ENCODE results near the gene INSL6. TPM values are rescaled to one million over a fixed set of nuclear protein-coding genes. Genes with fewer than 3 reads are reported as not detected.

INSL6 gene
- total RNA-seq, 1 experiment from 2014 or later: not detected

DNA sequence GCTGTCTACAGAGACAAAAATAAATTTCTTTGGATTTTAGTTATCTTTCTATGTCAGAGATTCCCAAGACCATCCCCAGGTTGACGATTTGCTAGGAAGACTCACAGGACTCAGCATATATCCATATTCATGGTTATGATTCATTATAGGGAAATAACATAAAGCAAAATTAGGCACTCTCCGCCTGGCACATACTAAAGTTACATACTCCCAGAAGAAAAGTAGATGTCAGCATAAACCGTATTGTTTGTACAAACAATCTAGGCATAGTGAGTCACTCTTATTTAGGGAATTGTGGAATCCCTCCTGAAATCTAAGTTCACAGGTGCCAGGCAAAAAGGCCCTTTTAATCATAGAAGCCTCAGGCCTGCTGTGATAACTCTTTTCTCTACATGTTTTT is 62.9 kb downstream of the INSL6 start:
- Mint-ChIP-seq H3K4me3 (ENCODE audit: unreplicated experiment) (no peak overlapping the region), H3K36me3 (ENCODE audit: insufficient read depth, unreplicated experiment) (peaks cover 10% of the 10 kb centered on the region), H3K27ac (ENCODE audit: low read depth, unreplicated experiment) (no peak overlapping the region), H3K9me3 (ENCODE audit: unreplicated experiment) (no peaks in the 10 kb centered on the region), H3K27me3 (ENCODE audit: insufficient read depth, unreplicated experiment) (no peaks in the 10 kb centered on the region), H3K4me1 (ENCODE audit: insufficient read depth, unreplicated experiment) (no peaks in the 10 kb centered on the region)
- CTCF ChIA-PET: no interaction called here
- BruUV-seq (replicated peaks): no TSS peak
- TF ChIP-seq, protein P1, sequence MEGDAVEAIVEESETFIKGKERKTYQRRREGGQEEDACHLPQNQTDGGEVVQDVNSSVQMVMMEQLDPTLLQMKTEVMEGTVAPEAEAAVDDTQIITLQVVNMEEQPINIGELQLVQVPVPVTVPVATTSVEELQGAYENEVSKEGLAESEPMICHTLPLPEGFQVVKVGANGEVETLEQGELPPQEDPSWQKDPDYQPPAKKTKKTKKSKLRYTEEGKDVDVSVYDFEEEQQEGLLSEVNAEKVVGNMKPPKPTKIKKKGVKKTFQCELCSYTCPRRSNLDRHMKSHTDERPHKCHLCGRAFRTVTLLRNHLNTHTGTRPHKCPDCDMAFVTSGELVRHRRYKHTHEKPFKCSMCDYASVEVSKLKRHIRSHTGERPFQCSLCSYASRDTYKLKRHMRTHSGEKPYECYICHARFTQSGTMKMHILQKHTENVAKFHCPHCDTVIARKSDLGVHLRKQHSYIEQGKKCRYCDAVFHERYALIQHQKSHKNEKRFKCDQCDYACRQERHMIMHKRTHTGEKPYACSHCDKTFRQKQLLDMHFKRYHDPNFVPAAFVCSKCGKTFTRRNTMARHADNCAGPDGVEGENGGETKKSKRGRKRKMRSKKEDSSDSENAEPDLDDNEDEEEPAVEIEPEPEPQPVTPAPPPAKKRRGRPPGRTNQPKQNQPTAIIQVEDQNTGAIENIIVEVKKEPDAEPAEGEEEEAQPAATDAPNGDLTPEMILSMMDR (IDR thresholded peaks at IDR 0.05; ENCODE audit: unreplicated experiment): no peak
- peak; percentile 24 for DNase-seq (ENCODE audit: unreplicated experiment)
- intact Hi-C loops (cut with micrococcal nuclease): no loop called here
- POLR2A ChIA-PET: interaction anchor here (0.6 kb wide), 1 partner anchor 253 kb away, joined by 3 read pairs; no protein-coding TSS in a partner anchor

DNA sequence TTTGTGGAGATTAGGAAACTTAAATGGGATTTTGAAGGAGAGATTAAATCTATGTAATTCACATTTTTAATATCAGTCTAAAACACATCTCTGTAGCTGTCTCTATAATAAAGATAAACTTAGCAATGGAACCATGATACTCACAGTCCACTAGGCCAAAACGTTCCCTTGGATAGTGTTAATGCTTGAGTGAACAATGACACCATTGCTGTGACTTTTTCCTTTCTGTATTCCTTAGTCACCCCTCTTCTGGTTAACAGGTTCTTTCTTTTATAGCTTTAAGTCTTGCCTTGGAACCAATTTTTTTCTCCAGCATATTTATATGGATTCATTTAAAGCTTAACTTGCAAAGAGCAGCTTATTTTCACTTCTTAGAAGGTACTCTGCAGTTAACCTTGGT is 63.3 kb downstream of the INSL6 start:
- Mint-ChIP-seq H3K36me3 (ENCODE audit: insufficient read depth, unreplicated experiment) (peaks cover 10% of the 10 kb centered on the region), H3K9me3 (ENCODE audit: unreplicated experiment) (no peaks in the 10 kb centered on the region), H3K27me3 (ENCODE audit: insufficient read depth, unreplicated experiment) (no peaks in the 10 kb centered on the region), H3K27ac (ENCODE audit: low read depth, unreplicated experiment) (no peak overlapping the region), H3K4me1 (ENCODE audit: insufficient read depth, unreplicated experiment) (no peaks in the 10 kb centered on the region), H3K4me3 (ENCODE audit: unreplicated experiment) (no peak overlapping the region)
- POLR2A ChIA-PET: interaction anchor here (0.6 kb wide), 1 partner anchor 253 kb away, joined by 3 read pairs; no protein-coding TSS in a partner anchor
- intact Hi-C loops (cut with micrococcal nuclease): no loop called here
- TF ChIP-seq, protein P1 (IDR thresholded peaks at IDR 0.05; ENCODE audit: unreplicated experiment): no peak
- CTCF ChIA-PET: interaction anchor here (0.6 kb wide), 1 partner anchor 9 kb away, joined by 5 read pairs; no protein-coding TSS in a partner anchor
- no TSS peak for BruUV-seq (replicated peaks)
- no peak for DNase-seq (ENCODE audit: unreplicated experiment)

DNA sequence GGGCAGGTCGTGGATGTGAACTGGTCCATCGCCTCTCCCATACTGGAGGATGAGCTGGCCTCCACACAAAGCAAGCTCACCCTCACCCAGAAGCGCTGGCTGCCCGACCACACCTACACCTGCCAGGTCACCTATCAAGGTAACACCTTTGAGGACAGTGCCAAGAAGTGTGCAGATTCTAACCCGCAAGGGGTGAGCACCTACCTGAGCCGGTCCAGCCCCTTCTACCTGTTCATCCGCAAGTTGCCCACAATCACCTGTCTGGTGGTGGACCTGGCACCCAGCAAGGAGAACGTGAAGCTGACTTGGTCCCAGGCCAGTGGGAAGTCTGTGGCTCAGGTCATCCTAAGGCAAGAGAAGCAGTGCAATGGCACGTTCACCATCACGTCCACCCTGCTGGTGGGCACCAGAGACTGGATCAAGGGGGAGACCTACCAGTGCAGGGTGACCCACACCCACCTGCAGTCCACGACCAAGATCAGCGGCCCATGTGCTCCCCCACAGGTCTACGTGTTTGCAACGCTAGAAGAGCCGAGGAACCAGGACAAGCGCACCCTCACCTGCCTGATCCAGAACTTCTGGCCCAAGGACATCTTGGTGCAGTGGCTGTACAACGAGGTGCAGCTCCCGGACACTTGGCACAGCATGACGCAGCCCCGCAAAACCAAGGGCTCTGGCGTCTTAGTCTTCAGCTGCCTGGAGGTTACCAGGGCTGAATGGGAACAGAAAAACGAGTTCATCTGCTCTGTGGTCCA is 71.3 kb downstream of the INSL6 start:
- Mint-ChIP-seq H3K4me3 (ENCODE audit: unreplicated experiment) (no peak overlapping the region), H3K9me3 (ENCODE audit: unreplicated experiment) (no peaks in the 10 kb centered on the region), H3K36me3 (ENCODE audit: insufficient read depth, unreplicated experiment) (peaks cover 10% of the 10 kb centered on the region), H3K27ac (ENCODE audit: low read depth, unreplicated experiment) (no peak overlapping the region), H3K4me1 (ENCODE audit: insufficient read depth, unreplicated experiment) (no peaks in the 10 kb centered on the region), H3K27me3 (ENCODE audit: insufficient read depth, unreplicated experiment) (no peaks in the 10 kb centered on the region)
- TF ChIP-seq, protein P1 (IDR thresholded peaks at IDR 0.05; ENCODE audit: unreplicated experiment): no peak
- POLR2A ChIA-PET: no interaction called here
- CTCF ChIA-PET: no interaction called here
- BruUV-seq (replicated peaks): no TSS peak
- intact Hi-C loops (cut with micrococcal nuclease): no loop called here
- no peak for DNase-seq (ENCODE audit: unreplicated experiment)

Other genes with a start within 250 kb of the INSL6 start
- gene JAK2, start 200.4 kb downstream of the INSL6 start, total RNA-seq (2022): 4.3 and 6.6 TPM in 2 replicates
- gene INSL4, start 45.8 kb upstream of the INSL6 start, total RNA-seq (2022): not detected in 2 replicates
- gene RLN2, start 119.1 kb upstream of the INSL6 start, total RNA-seq (2022): not detected in 2 replicates
- not detected in 2 replicates for gene RLN1, start 154.2 kb upstream of the INSL6 start, total RNA-seq (2022)

Measured in MCF 10A (cell line).